Endothelial cell (in vitro differentiated cells): Measurements from ENCODE around the gene FKBP15. TPM values are rescaled to one million over a fixed set of nuclear protein-coding genes. Genes with fewer than 3 reads are reported as not detected.

Experiments used
- DNase-seq: peaks from one replicate; pipeline ENCODE4 v3.0.0; 2021; ENCODE audit warnings: low spot score
- H3K27ac Mint-ChIP-seq: one replicate; pipeline ENCODE4 v1.8.0; 2021; ENCODE audit warnings: mixed read lengths, inconsistent platforms; ENCODE audit not compliant: unreplicated experiment
- H3K27me3 Mint-ChIP-seq: one replicate; pipeline ENCODE4 v1.8.0; 2021; ENCODE audit warnings: mild to moderate bottlenecking, moderate library complexity, mixed read lengths, inconsistent platforms; ENCODE audit not compliant: unreplicated experiment
- H3K36me3 Mint-ChIP-seq: one replicate; pipeline ENCODE4 v1.8.0; 2021; ENCODE audit warnings: mild to moderate bottlenecking, low read depth, mixed read lengths, inconsistent platforms; ENCODE audit not compliant: unreplicated experiment
- H3K4me1 Mint-ChIP-seq: one replicate; pipeline ENCODE4 v1.8.0; 2021; ENCODE audit warnings: mild to moderate bottlenecking, mixed read lengths, inconsistent platforms; ENCODE audit not compliant: unreplicated experiment
- H3K4me3 Mint-ChIP-seq: one replicate; pipeline ENCODE4 v1.8.0; 2021; ENCODE audit warnings: mild to moderate bottlenecking, mixed read lengths, inconsistent platforms; ENCODE audit not compliant: unreplicated experiment
- H3K9me3 Mint-ChIP-seq: one replicate; pipeline ENCODE4 v1.8.0; 2021; ENCODE audit warnings: mixed read lengths, inconsistent platforms; ENCODE audit not compliant: unreplicated experiment
- CTCF ChIP-seq: fragments of 200-600 bp; sonication (generic); IDR thresholded peaks from one replicate; pipeline ENCODE4 v1.5.0; 2021; ENCODE audit warnings: antibody characterized with exemption; ENCODE audit not compliant: unreplicated experiment
- total RNA-seq: library from RNA; stranded (reverse); fragmentation: NEBNext Ultra II Directional; extraction: Animal tissue kit (Norgen Biotek cat#: 25700); gene quantifications from one replicate; pipeline ENCODE4 v1.2.1, GENCODE V29; 2021; ENCODE audit not compliant: unreplicated experiment

Gene FKBP15
- total RNA-seq, 1 donor from 2014 or later: 30.2 TPM

- Mint-ChIP-seq H3K4me3 (no peak overlapping the region), H3K9me3 (no peaks in the 10 kb centered on the region), H3K27me3 (peaks cover 9% of the 10 kb centered on the region), H3K4me1 (peaks cover 11% of the 10 kb centered on the region), H3K27ac (no peak overlapping the region), H3K36me3 (peaks cover 13% of the 10 kb centered on the region)
- TF ChIP-seq CTCF: no peak
- no peak for DNase-seq
Observed at GRCh38 chr9:113154946-113155345, 66.1 kb downstream of the FKBP15 start.

- no peaks in the 10 kb centered on the region for H3K9me3 Mint-ChIP-seq
- DNase-seq: no peak
- no peak for TF ChIP-seq CTCF
- no peak overlapping the region for H3K27ac Mint-ChIP-seq
- H3K4me3 Mint-ChIP-seq: no peak overlapping the region
- H3K27me3 Mint-ChIP-seq: peaks cover 9% of the 10 kb centered on the region
- H3K4me1 Mint-ChIP-seq: peaks cover 11% of the 10 kb centered on the region
- peaks cover 13% of the 10 kb centered on the region for H3K36me3 Mint-ChIP-seq
Observed at GRCh38 chr9:113154471-113154870, 66.6 kb downstream of the FKBP15 start.

GRCh38 chr9:113153599-113153998 lies 67.5 kb downstream of the FKBP15 start:
- H3K27ac Mint-ChIP-seq: no peak overlapping the region
- peaks cover 7% of the 10 kb centered on the region for H3K27me3 Mint-ChIP-seq
- no peaks in the 10 kb centered on the region for H3K9me3 Mint-ChIP-seq
- H3K36me3 Mint-ChIP-seq: peaks cover 9% of the 10 kb centered on the region
- no peak for TF ChIP-seq CTCF
- DNase-seq: no peak
- H3K4me1 Mint-ChIP-seq: peaks cover 11% of the 10 kb centered on the region
- no peak overlapping the region for H3K4me3 Mint-ChIP-seq

- Mint-ChIP-seq H3K4me1 (peaks cover 11% of the 10 kb centered on the region), H3K9me3 (no peaks in the 10 kb centered on the region)
- DNase-seq: no peak
Observed at GRCh38 chr9:113152699-113153098, 68.4 kb downstream of the FKBP15 start.

More at GRCh38 chr9:113152699-113153098, 68.4 kb downstream of the FKBP15 start:
- H3K27ac Mint-ChIP-seq: no peak overlapping the region
- peaks cover under 1% of the 10 kb centered on the region for H3K36me3 Mint-ChIP-seq
- peak overlapping the region; percentile 19 for H3K4me3 Mint-ChIP-seq
- H3K27me3 Mint-ChIP-seq: peaks cover 4% of the 10 kb centered on the region
- TF ChIP-seq CTCF: no peak
